SK-N-SH (cell line): Measurements from ENCODE around the gene MLLT6. TPM values are rescaled to one million over a fixed set of nuclear protein-coding genes. Genes with fewer than 3 reads are reported as not detected.

Experiments used
- CTCF ChIA-PET: fragments of 300-600, 350-600 bp; formaldehyde crosslinking; extraction: SDS; loops from one replicate; lab custom pipeline; 2021; lab: Yijun Ruan, JAX
- POLR2A ChIA-PET: fragments of 350-600 bp; sonication (Branson Sonifier 250); formaldehyde crosslinking; extraction: SDS; loops from one replicate; lab custom pipeline; 2020; ENCODE audit warnings: antibody characterized with exemption, inconsistent platforms; lab: Yijun Ruan, JAX
- DNase-seq: peaks from one replicate; pipeline ENCODE4 v3.0.0; 2012
- H2AFZ ChIP-seq: fragments of 200-600 bp; sonication (generic); 2 replicates; pipeline ENCODE4 v1.8.1; 2016; ENCODE audit warnings: antibody characterized with exemption, mild to moderate bottlenecking, low read depth
- H3F3A ChIP-seq: fragments of 200-600 bp; sonication (generic); replicated peaks from 2 replicates; pipeline ENCODE3; 2016; ENCODE audit warnings: antibody characterized with exemption, mild to moderate bottlenecking; ENCODE audit not compliant: insufficient read depth
- H3K27ac ChIP-seq, 2 experiments: fragments of 200-500 bp in 1 of 2; fragments of 200-600 bp in 1 of 2; sonication (Bioruptor generic) in 1 of 2; sonication (generic), shearing (Covaris generic) in 1 of 2; 2 replicates each; pipeline versions ENCODE4 v1.5.1 to v1.6.1; 2014 to 2016; ENCODE audit warnings: low read depth in 2 of 2, inconsistent platforms in 1 of 2, low read length in 1 of 2, mild to moderate bottlenecking in 1 of 2, mixed read lengths in 1 of 2
- H3K27me3 ChIP-seq: fragments of 200-600 bp; sonication (generic), shearing (Covaris generic); 2 replicates; pipeline ENCODE4 v1.6.1; 2016; ENCODE audit warnings: mixed run types; ENCODE audit not compliant: insufficient read depth
- H3K36me3 ChIP-seq, 2 experiments: fragments of 200-500 bp in 1 of 2; fragments of 200-600 bp in 1 of 2; sonication (Bioruptor generic) in 1 of 2; sonication (generic) in 1 of 2; replicated peaks in 1 of 2; 2 replicates each; pipeline versions ENCODE3 to v1.5.1; 2014 to 2016; ENCODE audit warnings: low read length in 1 of 2, mild to moderate bottlenecking in 1 of 2; ENCODE audit not compliant: insufficient read depth in 2 of 2, control insufficient read depth in 1 of 2
- H3K4me1 ChIP-seq, 2 experiments: fragments of 200-500 bp in 1 of 2; fragments of 200-600 bp in 1 of 2; sonication (Bioruptor generic) in 1 of 2; sonication (generic), shearing (Covaris generic) in 1 of 2; 2 replicates each; pipeline versions ENCODE4 v1.5.1 to v1.6.1; 2014 to 2016; ENCODE audit warnings: low read depth in 1 of 2, low read length in 1 of 2, mixed run types in 1 of 2; ENCODE audit not compliant: insufficient read depth in 2 of 2, control insufficient read depth in 1 of 2
- H3K4me2 ChIP-seq: fragments of 200-600 bp; sonication (generic), shearing (Covaris generic); 2 replicates; pipeline ENCODE4 v1.6.1; 2017; ENCODE audit warnings: mixed run types
- H3K4me3 ChIP-seq, 2 experiments: fragments of 200-500 bp in 1 of 2; fragments of 200-600 bp in 1 of 2; sonication (Bioruptor generic) in 1 of 2; sonication (generic), shearing (Covaris generic) in 1 of 2; 2 replicates each; pipeline versions ENCODE4 v1.5.1 to v1.8.1; 2014 to 2016; ENCODE audit warnings: low read depth in 2 of 2, inconsistent platforms in 1 of 2, low read length in 1 of 2, mild to moderate bottlenecking in 1 of 2, mixed read lengths in 1 of 2, moderate library complexity in 1 of 2
- H3K79me2 ChIP-seq: fragments of 200-600 bp; sonication (generic); 2 replicates; pipeline ENCODE4 v1.8.1; 2017; ENCODE audit warnings: mild to moderate bottlenecking; ENCODE audit not compliant: insufficient read depth
- H3K9ac ChIP-seq: fragments of 200-600 bp; sonication (generic); 2 replicates; pipeline ENCODE4 v1.6.1; 2017; ENCODE audit warnings: mixed run types
- H3K9me2 ChIP-seq: fragments of 200-600 bp; sonication (generic); 2 replicates; pipeline ENCODE4 v1.6.1; 2017; ENCODE audit warnings: mixed run types
- H3K9me3 ChIP-seq: fragments of 200-600 bp; sonication (generic); 2 replicates; pipeline ENCODE4 v1.6.1; 2017; ENCODE audit warnings: mixed run types, mild to moderate bottlenecking, moderate library complexity
- H4K20me1 ChIP-seq: fragments of 200-600 bp; sonication (generic); 2 replicates; pipeline ENCODE4 v1.6.1; 2017; ENCODE audit warnings: mild to moderate bottlenecking, mixed run types; ENCODE audit not compliant: insufficient read depth
- CHD2 ChIP-seq: fragments of 150-350 bp; IDR thresholded peaks from 2 replicates; pipeline ENCODE4 v1.6.1; 2018; ENCODE audit warnings: low read length; ENCODE audit not compliant: partially characterized antibody
- EZH2phosphoT487 ChIP-seq: fragments of 200-600 bp; sonication (generic); IDR thresholded peaks from 2 replicates; pipeline ENCODE4 v1.6.1; 2017; ENCODE audit warnings: low read depth, mixed run types, mild to moderate bottlenecking, antibody characterized with exemption, moderate library complexity, borderline replicate concordance
- FOSL2 ChIP-seq: IDR thresholded peaks from 2 replicates; pipeline ENCODE4 v1.4.0; 2012; ENCODE audit warnings: low read depth, mild to moderate bottlenecking, moderate library complexity, borderline replicate concordance
- FOXM1 ChIP-seq: IDR thresholded peaks from 2 replicates; pipeline ENCODE4 v1.4.0; 2012; ENCODE audit warnings: low read depth, mild to moderate bottlenecking
- GABPA ChIP-seq: IDR thresholded peaks from 2 replicates; pipeline ENCODE4 v1.4.0; 2012; ENCODE audit warnings: low read depth, mild to moderate bottlenecking
- GATA2 ChIP-seq: sonication (generic); formaldehyde crosslinking; IDR thresholded peaks from 2 replicates; pipeline ENCODE4 v1.5.0; 2020; ENCODE audit warnings: mild to moderate bottlenecking, missing genetic modification reagents
- IRF3 ChIP-seq: fragments of 150-350 bp; IDR thresholded peaks from 2 replicates; pipeline ENCODE4 v1.6.1; 2016; ENCODE audit warnings: mild to moderate bottlenecking, low read depth, low read length
- MXI1 ChIP-seq: IDR thresholded peaks from 2 replicates; pipeline ENCODE4 v1.6.1; 2012; ENCODE audit warnings: mild to moderate bottlenecking, low read depth, low read length, improper control_type of control experiment
- NFIC ChIP-seq: IDR thresholded peaks from 2 replicates; pipeline ENCODE4 v1.4.0; 2012; ENCODE audit warnings: borderline replicate concordance
- NRF1 ChIP-seq: IDR thresholded peaks from 2 replicates; pipeline ENCODE4 v1.6.1; 2012; ENCODE audit warnings: low read depth, mild to moderate bottlenecking, low read length
- REST ChIP-seq: IDR thresholded peaks from 2 replicates; pipeline ENCODE4 v1.6.1; 2012; ENCODE audit warnings: mild to moderate bottlenecking, low read depth, low read length, moderate library complexity
- SIN3A ChIP-seq: IDR thresholded peaks from 2 replicates; pipeline ENCODE4 v1.6.1; 2012; ENCODE audit warnings: low read depth, mild to moderate bottlenecking, low read length, moderate library complexity, borderline replicate concordance
- SMC3 ChIP-seq: IDR thresholded peaks from 2 replicates; pipeline ENCODE4 v1.6.1; 2012; ENCODE audit warnings: low read depth, low read length, improper control_type of control experiment
- TAF1 ChIP-seq: IDR thresholded peaks from 2 replicates; pipeline ENCODE4 v1.6.1; 2012; ENCODE audit warnings: low read depth, mild to moderate bottlenecking, low read length, moderate library complexity, borderline replicate concordance
- TEAD4 ChIP-seq: IDR thresholded peaks from 2 replicates; pipeline ENCODE4 v1.4.0; 2012; ENCODE audit warnings: mild to moderate bottlenecking, borderline replicate concordance; ENCODE audit not compliant: insufficient read depth
- USF1 ChIP-seq: IDR thresholded peaks from 2 replicates; pipeline ENCODE4 v1.4.0; 2012; ENCODE audit warnings: low read depth, borderline replicate concordance
- YY1 ChIP-seq: IDR thresholded peaks from 2 replicates; pipeline ENCODE4 v1.4.0; 2012; ENCODE audit warnings: low read depth, mild to moderate bottlenecking
- ZBTB33 ChIP-seq: IDR thresholded peaks from 2 replicates; pipeline ENCODE4 v1.4.0; 2012; ENCODE audit warnings: low read depth, borderline replicate concordance
- WGBS: methylation state at CpG from one replicate; pipeline ENCODE4 v1.1.6; 2017; ENCODE audit warnings: low lambda C conversion rate; 5-methylcytosine and 5-hydroxymethylcytosine counted together
- polyA plus RNA-seq, 3 experiments: library from polyadenylated mRNA; depleted of rRNA; stranded (reverse); fragments of >200 nt; gene quantifications; 2 replicates each; pipeline ENCODE4 v1.2.3, GENCODE V29; 2012

MLLT6 gene
- polyA plus RNA-seq, 1 of the 3 experiments (the other 2 are of a cell fraction) = 41.5 TPM

GRCh38 chr17:38738007-38738662, 33.1 kb downstream of the MLLT6 start:
- Histone ChIP-seq H3K9me3 (no peaks in the 10 kb centered on the region), H3K27ac (no peak overlapping the region), H4K20me1 (peaks cover 61% of the 10 kb centered on the region), H3K9me2 (no peaks in the 10 kb centered on the region), H2AFZ (no peak overlapping the region), H3K27me3 (no peaks in the 10 kb centered on the region), H3K4me3 (no peak overlapping the region), H3F3A (peaks cover 26% of the 10 kb centered on the region), H3K4me1 (peaks cover 8 to 60% of the 10 kb centered on the region in 2 experiments; a peak in 2 of 4 replicates), H3K4me2 (no peak overlapping the region), H3K36me3 (peaks cover 15 to 47% of the 10 kb centered on the region in 2 experiments), H3K9ac (no peak overlapping the region), H3K79me2 (peaks cover 53% of the 10 kb centered on the region)
- 94% methylated on average over 13 of the region's 14 CpGs for WGBS
- no peak for TF ChIP-seq ZBTB33
- TF ChIP-seq GATA2 = no peak
- TF ChIP-seq USF1 = no peak
- TF ChIP-seq CHD2 = no peak
- TF ChIP-seq NRF1 = no peak
- TF ChIP-seq GABPA = no peak
- CTCF ChIA-PET = interaction anchor here (1.2 to 2.0 kb wide), 2 partner anchors 9 to 15 kb away, joined by 4 to 6 read pairs; no protein-coding TSS in a partner anchor
- POLR2A ChIA-PET = no interaction called here
- DNase-seq = no peak

GRCh38 chr17:38738686-38739085, 33.6 kb downstream of the MLLT6 start:
- WGBS = over 99% methylated on average over 15 of the region's 16 CpGs

More at GRCh38 chr17:38738686-38739085, 33.6 kb downstream of the MLLT6 start:
- Histone ChIP-seq H3K4me1 (peaks cover 8 to 60% of the 10 kb centered on the region in 2 experiments; a peak in 2 of 4 replicates), H3K4me2 (no peak overlapping the region), H3K9me3 (no peaks in the 10 kb centered on the region), H3K27me3 (no peaks in the 10 kb centered on the region), H3K27ac (no peak overlapping the region; a peak in 1 of 4 replicates), H3K9me2 (no peaks in the 10 kb centered on the region), H3K79me2 (peaks cover 53% of the 10 kb centered on the region), H4K20me1 (peaks cover 65% of the 10 kb centered on the region), H3K4me3 (no peak overlapping the region), H3K9ac (no peak overlapping the region), H3K36me3 (peaks cover 9 to 42% of the 10 kb centered on the region in 2 experiments), H2AFZ (no peak overlapping the region), H3F3A (peaks cover 27% of the 10 kb centered on the region)
- TF ChIP-seq EZH2phosphoT487 = no peak
- no peak for TF ChIP-seq SMC3
- no peak for TF ChIP-seq FOSL2
- no peak for TF ChIP-seq NFIC
- TF ChIP-seq USF1 = no peak
- TF ChIP-seq NRF1 = no peak
- TF ChIP-seq SIN3A = no peak
- TF ChIP-seq FOXM1 = no peak
- no peak for TF ChIP-seq MXI1
- TF ChIP-seq YY1 = no peak
- no peak for TF ChIP-seq REST
- TF ChIP-seq TAF1 = no peak
- TF ChIP-seq IRF3 = no peak
- TF ChIP-seq TEAD4 = no peak
- no peak for DNase-seq
- CTCF ChIA-PET = interaction anchor here (1.7 to 2.0 kb wide), 2 partner anchors 10 to 132 kb away, joined by 4 to 6 read pairs; no protein-coding TSS in a partner anchor
- POLR2A ChIA-PET = no interaction called here
